Renal cortex interstitium (tissue), 15 donors: ENCODE results near the gene METRN. TPM values are rescaled to one million over a fixed set of nuclear protein-coding genes. Genes with fewer than 3 reads are reported as not detected.
A peak's percentile ranks its signal among the peaks of the same experiment; 100 is the strongest.

ENCODE experiments used
- DNase-seq, 11 donors: peaks; one replicate each; pipeline ENCODE4 v3.0.0-alpha.2; 2013; ENCODE audit warnings: low read depth in 9 of 11, low spot score in 4 of 11; ENCODE audit errors: extremely low read depth in 1 of 11
- long read RNA-seq, 16 experiments: transcript quantifications; one replicate each; lab custom pipeline, GENCODE V29; 2026
- polyA plus RNA-seq, 3 donors: library from polyadenylated mRNA; unstranded; fragments of 120-200 nt; gene quantifications; one replicate each; pipeline ENCODE4 v1.2.1, GENCODE V29; 2013; ENCODE audit not compliant: insufficient read length in 3 of 3

Gene METRN
- polyA plus RNA-seq = 10 to 100 TPM in 2 of 3 donors, 1 to 10 TPM in 1; 4.0 to 15.4 (median 11.3) TPM
- long read RNA-seq, donor 1, transcript METRN-204 (4 exons, 3,325 nt) = major isoform, 6 of 10 reads
- long read RNA-seq, donor 1, partial matches to known transcripts = 0 of 10 reads
- long read RNA-seq, donor 1, other reads (novel, unspliced or antisense) = 0 of 10 reads
- long read RNA-seq, donor 2, transcript METRN-204 (4 exons, 3,325 nt) = major isoform, 11 of 14 reads
- long read RNA-seq, donor 2, partial matches to known transcripts = 0 of 14 reads
- long read RNA-seq, donor 2, other reads (novel, unspliced or antisense) = 0 of 14 reads
- long read RNA-seq, donor 3, transcript METRN-204 (4 exons, 3,325 nt) = major isoform, 25 of 31 reads
- long read RNA-seq, donor 3, transcript METRN-201 (3 exons, 915 nt) = minor isoform, 5 of 31 reads
- long read RNA-seq, donor 3, partial matches to known transcripts = 0 of 31 reads
- long read RNA-seq, donor 3, other reads (novel, unspliced or antisense) = 0 of 31 reads
- long read RNA-seq, donor 4, transcript METRN-204 (4 exons, 3,325 nt) = major isoform, 10 of 13 reads
- long read RNA-seq, donor 4, partial matches to known transcripts = 0 of 13 reads
- long read RNA-seq, donor 4, other reads (novel, unspliced or antisense) = 0 of 13 reads
- long read RNA-seq, donor 5 = 0 reads
- long read RNA-seq, donor 6, transcript METRN-204 (4 exons, 3,325 nt) = major isoform, 13 of 26 reads
- long read RNA-seq, donor 6, partial matches to known transcripts = 0 of 26 reads
- long read RNA-seq, donor 6, other reads (novel, unspliced or antisense) = 7 of 26 reads
- long read RNA-seq, donor 7, transcript METRN-201 (3 exons, 915 nt) = minor isoform, 6 of 15 reads
- long read RNA-seq, donor 7, transcript METRN-204 (4 exons, 3,325 nt) = major isoform, 8 of 15 reads
- long read RNA-seq, donor 7, partial matches to known transcripts = 0 of 15 reads
- long read RNA-seq, donor 7, other reads (novel, unspliced or antisense) = 0 of 15 reads
- long read RNA-seq, donor 8 = 0 reads
- long read RNA-seq, donor 9, transcript METRN-204 (4 exons, 3,325 nt) = major isoform, 12 of 16 reads
- long read RNA-seq, donor 9, partial matches to known transcripts = 0 of 16 reads
- long read RNA-seq, donor 9, other reads (novel, unspliced or antisense) = 0 of 16 reads
- long read RNA-seq, donor 10, transcript METRN-204 (4 exons, 3,325 nt) = major isoform, 11 of 16 reads
- long read RNA-seq, donor 10, partial matches to known transcripts = 0 of 16 reads
- long read RNA-seq, donor 10, other reads (novel, unspliced or antisense) = 0 of 16 reads
- long read RNA-seq, donor 11, transcript METRN-204 (4 exons, 3,325 nt) = major isoform, 13 of 15 reads
- long read RNA-seq, donor 11, partial matches to known transcripts = 0 of 15 reads
- long read RNA-seq, donor 11, other reads (novel, unspliced or antisense) = 0 of 15 reads
- long read RNA-seq, donor 12, partial matches to known transcripts = 0 of 4 reads
- long read RNA-seq, donor 12, other reads (novel, unspliced or antisense) = 0 of 4 reads
- long read RNA-seq, donor 13 = 0 reads
- long read RNA-seq, donor 14, transcript METRN-204 (4 exons, 3,325 nt) = major isoform, 15 of 17 reads
- long read RNA-seq, donor 14, partial matches to known transcripts = 0 of 17 reads
- long read RNA-seq, donor 14, other reads (novel, unspliced or antisense) = 0 of 17 reads
- long read RNA-seq, donor 15, transcript METRN-204 (4 exons, 3,325 nt) = major isoform, 5 of 9 reads
- long read RNA-seq, donor 15, partial matches to known transcripts = 0 of 9 reads
- long read RNA-seq, donor 15, other reads (novel, unspliced or antisense) = 0 of 9 reads
- long read RNA-seq, donor 16, transcript METRN-204 (4 exons, 3,325 nt) = major isoform, 22 of 43 reads
- long read RNA-seq, donor 16, transcript METRN-201 (3 exons, 915 nt) = minor isoform, 6 of 43 reads
- long read RNA-seq, donor 16, partial matches to known transcripts = 15 of 43 reads
- long read RNA-seq, donor 16, other reads (novel, unspliced or antisense) = 0 of 43 reads

GRCh38 chr16:714558-715476 is at the start of gene METRN:
METRN (plus strand) TSS chr16:715118; CDS start chr16:715290, 172 bp downstream.
- peak in 9 of 11 donors; percentile 60 to 88 (median 82) for DNase-seq

GRCh38 chr16:666572-666971 is 48.3 kb upstream of the METRN start:
- no peak for DNase-seq

GRCh38 chr16:667113-667779 is 47.7 kb upstream of the METRN start:
- no peak for DNase-seq

GRCh38 chr16:667780-668518 is 47.0 kb upstream of the METRN start, which contains the start of gene RHOT2:
RHOT2 (plus strand) TSS chr16:668132; CDS start chr16:668200, 68 bp downstream.
- DNase-seq = peak in 10 of 11 donors; percentile 72 to 91 (median 87)

GRCh38 chr16:668519-669171 is 46.3 kb upstream of the METRN start:
- DNase-seq = no peak

- DNase-seq = no peak
Measured at GRCh38 chr16:669666-670065, 45.3 kb upstream of the METRN start.

GRCh38 chr16:670485-671352 is 44.2 kb upstream of the METRN start:
- no peak for DNase-seq

GRCh38 chr16:671353-672131 is 43.4 kb upstream of the METRN start:
- no peak for DNase-seq

- DNase-seq = no peak
Measured at GRCh38 chr16:672371-672770, 42.5 kb upstream of the METRN start.

GRCh38 chr16:672851-673250 is 42.1 kb upstream of the METRN start:
- DNase-seq = no peak

- no peak for DNase-seq
Measured at GRCh38 chr16:673399-673991, 41.4 kb upstream of the METRN start.

- DNase-seq = no peak
Measured at GRCh38 chr16:674214-674881, 40.6 kb upstream of the METRN start.
